T-helper 2 cell treated with Interferon-gamma antibody and Interleukin-4, amounts not matched to agents 100 ng/mL and 5 ng/mL, for 36 hours (primary cell): ENCODE data around the gene C12orf57. TPM values are rescaled to one million over a fixed set of nuclear protein-coding genes. Genes with fewer than 3 reads are reported as not detected.

Experiments used
- intact Hi-C: fragments of 100-400 bp; cut with micrococcal nuclease; formaldehyde crosslinking; loops from one replicate; pipeline ENCODE4 v1.15.1; 2023
- total RNA-seq: library from RNA; stranded (reverse); gene quantifications from 2 replicates; pipeline ENCODE4 v1.2.3, GENCODE V29; 2022

C12orf57 gene
- total RNA-seq, 1 donor from 2014 or later, result 135 TPM

- intact Hi-C loops, result no loop called here
Observed at GRCh38 chr12:6981152-6982052, 37.6 kb downstream of the C12orf57 start.

- intact Hi-C loops, result no loop called here
Observed at GRCh38 chr12:6982532-6982931, 38.7 kb downstream of the C12orf57 start.

DNA sequence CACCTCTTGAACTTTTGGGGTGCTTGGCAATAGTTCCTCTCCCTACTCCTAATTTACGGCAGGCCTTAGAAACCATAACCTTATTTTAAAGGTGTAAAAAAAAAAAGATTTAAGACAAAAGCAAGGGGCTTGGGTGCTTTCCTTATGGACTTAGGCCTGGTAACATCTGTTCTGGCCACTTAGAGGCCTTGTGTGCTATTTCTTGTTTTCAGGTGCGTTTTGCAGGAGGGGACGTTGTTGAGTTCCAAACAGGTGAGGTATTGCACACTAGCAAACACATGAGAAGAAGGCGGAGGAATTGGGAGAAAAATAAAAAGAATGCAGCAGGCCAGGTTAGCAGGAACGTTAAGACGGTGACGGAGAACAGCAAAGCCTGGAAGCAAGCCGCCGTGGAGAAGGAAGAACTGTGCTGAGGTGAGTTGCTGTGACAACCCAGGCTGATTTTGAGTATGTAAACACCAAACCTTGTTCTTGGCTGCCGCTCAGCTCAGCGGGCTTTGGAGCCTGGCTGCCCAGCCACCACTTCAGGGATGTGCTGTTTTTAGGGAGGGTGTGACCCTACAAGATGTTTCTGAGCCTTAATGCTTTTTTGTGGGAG is 44.2 kb downstream of the C12orf57 start:
- intact Hi-C loops, result no loop called here

Other genes starting within 250 kb of the C12orf57 start
- gene PIANP, start 243.2 kb upstream of the C12orf57 start, total RNA-seq, result not detected in 2 replicates
- gene COPS7A, start 220.0 kb upstream of the C12orf57 start, total RNA-seq, result 23.5 and 26.6 TPM in 2 replicates
- gene MLF2, start 190.9 kb upstream of the C12orf57 start, total RNA-seq, result 92.7 and 94.4 TPM in 2 replicates
- 95.4 and 98.5 TPM in 2 replicates for gene PTMS, start 177.7 kb upstream of the C12orf57 start, total RNA-seq
- gene LAG3, start 171.5 kb upstream of the C12orf57 start, total RNA-seq, result 11.8 and 12.2 TPM in 2 replicates
- gene CD4, start 154.5 kb upstream of the C12orf57 start, total RNA-seq, result 226 and 232 TPM in 2 replicates
- 0.18 and 0.32 TPM in 2 replicates for gene GPR162, start 122.2 kb upstream of the C12orf57 start, total RNA-seq
- gene P3H3, start 115.6 kb upstream of the C12orf57 start, total RNA-seq, result 0.73 and 1.3 TPM in 2 replicates
- 0.39 and 0.43 TPM in 2 replicates for gene GNB3, start 103.1 kb upstream of the C12orf57 start, total RNA-seq
- 77.3 and 78.4 TPM in 2 replicates for gene CDCA3, start 92.7 kb upstream of the C12orf57 start, total RNA-seq
- 126 and 138 TPM in 2 replicates for gene USP5, start 91.9 kb upstream of the C12orf57 start, total RNA-seq
- gene TPI1, start 76.5 kb upstream of the C12orf57 start, total RNA-seq, result 1,157 and 1,161 TPM in 2 replicates
- 14.0 and 14.6 TPM in 2 replicates for gene SPSB2, start 70.7 kb upstream of the C12orf57 start, total RNA-seq
- gene LRRC23, start 39.2 kb upstream of the C12orf57 start, total RNA-seq, result 4.7 and 5.0 TPM in 2 replicates
- 114 and 120 TPM in 2 replicates for gene ENO2, start 29.4 kb upstream of the C12orf57 start, total RNA-seq
- gene ATN1, start 16.1 kb upstream of the C12orf57 start, total RNA-seq, result 35.9 and 37.0 TPM in 2 replicates
- not detected in 2 replicates for gene RNU7-1, start 206 bp upstream of the C12orf57 start, total RNA-seq
- 255 and 267 TPM in 2 replicates for gene PTPN6, start 7.3 kb downstream of the C12orf57 start, total RNA-seq
- 242 and 243 TPM in 2 replicates for gene PHB2, start 26.6 kb downstream of the C12orf57 start, total RNA-seq
- gene EMG1, start 26.9 kb downstream of the C12orf57 start, total RNA-seq, result 67.4 and 69.6 TPM in 2 replicates
- gene LPCAT3, start 74.5 kb downstream of the C12orf57 start, total RNA-seq, result 32.7 and 33.3 TPM in 2 replicates
- gene C1S, start 116.7 kb downstream of the C12orf57 start, total RNA-seq, result 2.2 TPM in 2 replicates
- 2.6 and 4.0 TPM in 2 replicates for gene C1R, start 148.4 kb downstream of the C12orf57 start, total RNA-seq
- gene C1RL, start 165.2 kb downstream of the C12orf57 start, total RNA-seq, result 28.4 and 28.9 TPM in 2 replicates
- 0.50 and 0.84 TPM in 2 replicates for gene RBP5, start 184.9 kb downstream of the C12orf57 start, total RNA-seq
- gene CLSTN3, start 186.3 kb downstream of the C12orf57 start, total RNA-seq, result 80.3 and 81.9 TPM in 2 replicates
- gene PEX5, start 245.7 kb downstream of the C12orf57 start, total RNA-seq, result 16.7 and 17.6 TPM in 2 replicates